Liver (tissue), 9 donors: ENCODE results near the gene BRCA1. TPM values are rescaled to one million over a fixed set of nuclear protein-coding genes. Genes with fewer than 3 reads are reported as not detected.

ENCODE experiments used
- DNase-seq: peaks from one replicate; pipeline ENCODE4 v3.0.0-alpha.2; 2017; ENCODE audit warnings: low spot score
- H3K27ac ChIP-seq, 2 donors: one replicate each; pipeline ENCODE4 v1.7.0; 2013; ENCODE audit warnings: inconsistent platforms in 2 of 2, low read length in 2 of 2, control low read depth in 1 of 2, low read depth in 1 of 2, mild to moderate bottlenecking in 1 of 2
- H3K27me3 ChIP-seq, 4 donors: one replicate each; pipeline versions ENCODE4 v1.6.1 to v1.7.0; 2013; ENCODE audit warnings: low read length in 3 of 4, inconsistent platforms in 1 of 4, mild to moderate bottlenecking in 1 of 4, moderate library complexity in 1 of 4; ENCODE audit not compliant: control insufficient read depth in 4 of 4, insufficient read depth in 4 of 4
- H3K36me3 ChIP-seq, 4 donors: one replicate each; pipeline versions ENCODE4 v1.6.1 to v1.7.0; 2013; ENCODE audit warnings: low read length in 3 of 4, mild to moderate bottlenecking in 3 of 4, low read depth in 1 of 4, moderate library complexity in 1 of 4; ENCODE audit not compliant: control insufficient read depth in 4 of 4, insufficient read depth in 3 of 4
- H3K4me1 ChIP-seq, 4 donors: one replicate each; pipeline versions ENCODE4 v1.6.1 to v1.7.0; 2013; ENCODE audit warnings: low read length in 3 of 4, mild to moderate bottlenecking in 3 of 4, moderate library complexity in 1 of 4; ENCODE audit not compliant: control insufficient read depth in 4 of 4, insufficient read depth in 4 of 4
- H3K4me3 ChIP-seq, 3 donors: one replicate each; pipeline versions ENCODE4 v1.6.1 to v1.7.0; 2013; ENCODE audit warnings: low read length in 3 of 3, control low read depth in 1 of 3, low read depth in 1 of 3, mild to moderate bottlenecking in 1 of 3
- H3K9ac ChIP-seq, 2 donors: one replicate each; pipeline ENCODE4 v1.7.0; 2013; ENCODE audit warnings: low read length in 2 of 2, mild to moderate bottlenecking in 2 of 2, moderate library complexity in 2 of 2, control low read depth in 1 of 2, low read depth in 1 of 2
- H3K9me3 ChIP-seq, 4 donors: one replicate each; pipeline versions ENCODE4 v1.6.1 to v1.7.0; 2013; ENCODE audit warnings: low read length in 3 of 4; ENCODE audit not compliant: control insufficient read depth in 4 of 4
- ATF3 ChIP-seq: IDR thresholded peaks from 2 replicates; pipeline ENCODE4 v1.6.1; 2016; ENCODE audit warnings: antibody characterized with exemption
- CTCF ChIP-seq: fragments of 150-350 bp; IDR thresholded peaks from 2 replicates; pipeline ENCODE4 v1.5.1; 2017; ENCODE audit warnings: improper control_type of control experiment, low read depth, low read length; ENCODE audit not compliant: missing input control
- FOXA1 ChIP-seq: IDR thresholded peaks from 2 replicates; pipeline ENCODE4 v1.6.1; 2016; ENCODE audit warnings: antibody characterized with exemption
- FOXA2 ChIP-seq: IDR thresholded peaks from 2 replicates; pipeline ENCODE4 v1.6.1; 2016; ENCODE audit warnings: antibody characterized with exemption
- GABPA ChIP-seq, 2 donors: IDR thresholded peaks in 1 of 2; conservative IDR thresholded peaks in 1 of 2; 2 replicates each; pipeline ENCODE4 v1.6.1; 2016; ENCODE audit warnings: antibody characterized with exemption in 2 of 2, mild to moderate bottlenecking in 1 of 2, moderate library complexity in 1 of 2
- HNF4A ChIP-seq, 2 donors: conservative IDR thresholded peaks; 2 replicates each; pipeline ENCODE4 v1.6.1; 2016; ENCODE audit warnings: antibody characterized with exemption in 2 of 2, mild to moderate bottlenecking in 2 of 2
- HNF4G ChIP-seq: IDR thresholded peaks from 2 replicates; pipeline ENCODE4 v1.6.1; 2016; ENCODE audit warnings: antibody characterized with exemption
- JUND ChIP-seq, 2 donors: IDR thresholded peaks; 2 replicates each; pipeline ENCODE4 v1.6.1; 2016; ENCODE audit warnings: antibody characterized with exemption in 2 of 2
- MAX ChIP-seq: IDR thresholded peaks from 2 replicates; pipeline ENCODE4 v1.6.1; 2016; ENCODE audit warnings: antibody characterized with exemption
- NR2F2 ChIP-seq: IDR thresholded peaks from 2 replicates; pipeline ENCODE4 v1.6.1; 2016; ENCODE audit warnings: antibody characterized with exemption
- SP1 ChIP-seq: IDR thresholded peaks from 2 replicates; pipeline ENCODE4 v1.6.1; 2018; ENCODE audit warnings: antibody characterized with exemption, mild to moderate bottlenecking
- TAF1 ChIP-seq: conservative IDR thresholded peaks from 2 replicates; pipeline ENCODE4 v1.6.1; 2016; ENCODE audit warnings: antibody characterized with exemption, mild to moderate bottlenecking
- YY1 ChIP-seq: IDR thresholded peaks from 2 replicates; pipeline ENCODE4 v1.6.1; 2016; ENCODE audit warnings: antibody characterized with exemption, mild to moderate bottlenecking
- ZBTB33 ChIP-seq: IDR thresholded peaks from 2 replicates; pipeline ENCODE4 v1.6.1; 2016; ENCODE audit warnings: antibody characterized with exemption
- WGBS: extraction: QIAGEN DNeasy Blood & Tissue Kit; methylation state at CpG from one replicate; pipeline ENCODE4 v1.1.7; 2013; 5-methylcytosine and 5-hydroxymethylcytosine counted together
- polyA plus RNA-seq, 2 donors: library from polyadenylated mRNA; stranded (reverse) in 1 of 2; unstranded in 1 of 2; fragments of 200-250 nt in 1 of 2; fragments of >200 nt in 1 of 2; fragmentation: Nextera tagmentation in 1 of 2; extraction: Ambion mirVana in 1 of 2; gene quantifications; one replicate each; pipeline versions ENCODE4 v1.2.1 to v1.2.3, GENCODE V29; 2013 to 2015
- total RNA-seq, 2 donors: library from RNA; depleted of rRNA; stranded (reverse); fragments of >200 nt; gene quantifications; one replicate each; pipeline ENCODE4 v1.2.3, GENCODE V29; 2014
- donor health status: healthy.
- donor health status: healthy.
- donor health status: healthy.
- donor health status: healthy.
- donor health status: healthy.

The BRCA1 gene
- total and polyA plus RNA-seq, 4 donors = 1.5 to 18.6 (median 12.8) TPM

- no peaks in the 10 kb centered on the region for H3K27me3 ChIP-seq
- peaks cover 4 to 16% (median 8%) of the 10 kb centered on the region in 4 donors for H3K4me1 ChIP-seq
- no peak overlapping the region for H3K9ac ChIP-seq
- WGBS = 65% methylated on average over 6 of the region's 6 CpGs
- no peaks in the 10 kb centered on the region for H3K36me3 ChIP-seq
- H3K27ac ChIP-seq = no peak overlapping the region
- H3K4me3 ChIP-seq = no peak overlapping the region
- no peak for DNase-seq
- TF ChIP-seq ZBTB33 (no peak), SP1 (no peak), YY1 (no peak), NR2F2 (no peak), HNF4G (no peak), CTCF (no peak)
- no peaks in the 10 kb centered on the region for H3K9me3 ChIP-seq
Observed at GRCh38 chr17:43030137-43030767, 94.9 kb downstream of the BRCA1 start.

GRCh38 chr17:43028221-43028861 lies 96.8 kb downstream of the BRCA1 start:
- Histone ChIP-seq H3K36me3 (no peaks in the 10 kb centered on the region), H3K9ac (no peak overlapping the region), H3K27me3 (no peaks in the 10 kb centered on the region), H3K4me3 (no peak overlapping the region), H3K4me1 (peaks cover 4 to 26% (median 12%) of the 10 kb centered on the region in 4 donors), H3K27ac (no peak overlapping the region), H3K9me3 (no peaks in the 10 kb centered on the region)
- no peak for TF ChIP-seq FOXA1
- TF ChIP-seq TAF1 = no peak
- no peak for TF ChIP-seq ATF3
- no peak for TF ChIP-seq FOXA2
- TF ChIP-seq MAX = no peak
- TF ChIP-seq JUND (IDR thresholded peaks at IDR 0.05) = no peak
- no peak for TF ChIP-seq GABPA (IDR thresholded peaks at IDR 0.05 in 1 of 2, conservative IDR thresholded peaks at IDR 0.05 in 1 of 2)
- TF ChIP-seq ZBTB33 = no peak
- TF ChIP-seq YY1 = no peak
- TF ChIP-seq NR2F2 = no peak
- no peak for TF ChIP-seq HNF4A (conservative IDR thresholded peaks at IDR 0.05)
- DNase-seq = no peak
- 92% methylated on average over 17 of the region's 17 CpGs for WGBS
